ENCODE measurements around the gene SGCD.

The SGCD gene

DNA sequence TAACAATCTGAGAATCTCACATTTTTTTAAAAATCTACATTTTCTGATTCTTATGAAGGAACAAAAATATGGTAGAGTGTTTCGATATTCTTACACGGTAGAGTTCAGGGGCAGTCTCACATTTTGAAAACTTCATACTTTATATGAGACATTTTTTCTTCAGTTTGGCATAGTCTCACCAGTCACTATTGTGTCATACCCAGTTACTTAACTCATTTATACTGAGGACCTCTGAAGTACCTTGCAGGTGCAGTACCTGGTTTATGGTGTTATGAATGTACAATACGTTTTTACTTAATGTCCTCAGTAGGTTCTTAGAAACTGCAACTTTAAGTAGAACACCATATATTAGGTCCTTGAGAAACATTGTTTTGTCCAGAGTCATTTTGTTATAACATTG is 196.6 kb downstream of the SGCD start:
- H3K4me3 ChIP-seq (ENCODE audit: low read depth, low read length): no peak overlapping the region
- no peak for DNase-seq (ENCODE audit: low read depth)
- TF ChIP-seq, protein P1, sequence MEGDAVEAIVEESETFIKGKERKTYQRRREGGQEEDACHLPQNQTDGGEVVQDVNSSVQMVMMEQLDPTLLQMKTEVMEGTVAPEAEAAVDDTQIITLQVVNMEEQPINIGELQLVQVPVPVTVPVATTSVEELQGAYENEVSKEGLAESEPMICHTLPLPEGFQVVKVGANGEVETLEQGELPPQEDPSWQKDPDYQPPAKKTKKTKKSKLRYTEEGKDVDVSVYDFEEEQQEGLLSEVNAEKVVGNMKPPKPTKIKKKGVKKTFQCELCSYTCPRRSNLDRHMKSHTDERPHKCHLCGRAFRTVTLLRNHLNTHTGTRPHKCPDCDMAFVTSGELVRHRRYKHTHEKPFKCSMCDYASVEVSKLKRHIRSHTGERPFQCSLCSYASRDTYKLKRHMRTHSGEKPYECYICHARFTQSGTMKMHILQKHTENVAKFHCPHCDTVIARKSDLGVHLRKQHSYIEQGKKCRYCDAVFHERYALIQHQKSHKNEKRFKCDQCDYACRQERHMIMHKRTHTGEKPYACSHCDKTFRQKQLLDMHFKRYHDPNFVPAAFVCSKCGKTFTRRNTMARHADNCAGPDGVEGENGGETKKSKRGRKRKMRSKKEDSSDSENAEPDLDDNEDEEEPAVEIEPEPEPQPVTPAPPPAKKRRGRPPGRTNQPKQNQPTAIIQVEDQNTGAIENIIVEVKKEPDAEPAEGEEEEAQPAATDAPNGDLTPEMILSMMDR (IDR thresholded peaks at IDR 0.05; ENCODE audit: control insufficient read depth, extremely low read depth, insufficient read depth): no peak

DNA sequence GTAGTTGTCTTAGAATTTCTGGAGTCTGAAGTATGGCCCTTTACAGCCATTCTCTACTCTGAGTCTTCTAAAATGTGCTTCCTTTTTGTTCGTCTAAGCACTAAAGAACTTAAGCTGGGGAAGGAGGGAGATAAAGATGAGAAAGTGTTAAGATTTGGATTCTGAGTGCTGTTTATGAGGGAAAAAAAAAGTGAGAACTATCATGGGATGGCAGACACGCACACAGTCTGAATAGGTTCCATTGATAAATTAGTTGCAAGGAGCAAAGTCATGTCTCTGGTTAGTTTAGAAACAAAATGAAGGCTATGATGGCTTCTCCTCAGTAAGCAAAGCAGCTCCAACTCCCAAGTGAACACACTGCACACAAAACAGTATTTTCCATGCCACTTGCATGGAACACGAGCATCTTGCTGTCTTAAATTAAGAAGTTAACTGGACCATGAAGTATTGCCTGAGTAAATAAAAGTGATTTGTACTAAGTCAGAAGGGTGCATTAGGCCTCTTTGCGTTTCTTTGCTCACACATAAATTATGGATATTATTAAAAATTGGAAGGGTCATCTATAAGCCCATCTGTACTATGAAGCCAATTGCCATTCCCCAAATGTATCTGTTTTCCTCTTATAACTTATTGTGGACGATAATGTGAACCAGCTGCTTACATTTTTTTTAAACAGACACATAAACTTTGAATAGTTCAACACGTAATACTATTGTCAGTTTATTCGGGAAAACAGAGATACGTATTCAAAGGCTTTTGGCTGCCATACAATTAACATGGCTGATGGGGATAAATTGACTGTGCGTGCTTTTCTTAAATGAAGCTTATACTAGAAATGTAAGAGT is 199.3 kb downstream of the SGCD start:
- H3K4me3 ChIP-seq (ENCODE audit: low read depth, low read length): no peak overlapping the region
- TF ChIP-seq, protein P1 (IDR thresholded peaks at IDR 0.05; ENCODE audit: control insufficient read depth, extremely low read depth, insufficient read depth): no peak
- DNase-seq (ENCODE audit: low read depth): no peak

DNA sequence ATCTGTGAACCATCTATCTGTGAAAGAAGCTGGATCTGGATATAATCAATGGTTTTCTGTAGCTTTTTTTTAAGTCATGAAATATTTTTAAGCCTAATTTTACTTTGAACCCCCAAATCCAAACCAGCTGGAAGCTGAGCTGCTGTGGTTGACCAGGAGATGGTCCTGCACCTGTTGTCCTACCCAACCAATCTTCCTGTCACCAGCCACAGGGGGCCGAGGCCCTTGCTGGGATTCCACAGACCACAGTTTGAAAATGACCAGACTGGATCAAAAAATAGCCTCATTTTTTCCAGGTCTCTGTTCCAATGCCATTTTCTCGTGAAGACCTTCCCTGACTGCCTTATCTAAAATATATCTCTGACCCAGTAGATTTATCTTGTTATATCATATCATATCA is 200.6 kb downstream of the SGCD start:
- H3K4me3 ChIP-seq (ENCODE audit: low read depth, low read length): no peak overlapping the region
- DNase-seq (ENCODE audit: low read depth): no peak
- TF ChIP-seq, protein P1 (IDR thresholded peaks at IDR 0.05; ENCODE audit: control insufficient read depth, extremely low read depth, insufficient read depth): no peak

DNA sequence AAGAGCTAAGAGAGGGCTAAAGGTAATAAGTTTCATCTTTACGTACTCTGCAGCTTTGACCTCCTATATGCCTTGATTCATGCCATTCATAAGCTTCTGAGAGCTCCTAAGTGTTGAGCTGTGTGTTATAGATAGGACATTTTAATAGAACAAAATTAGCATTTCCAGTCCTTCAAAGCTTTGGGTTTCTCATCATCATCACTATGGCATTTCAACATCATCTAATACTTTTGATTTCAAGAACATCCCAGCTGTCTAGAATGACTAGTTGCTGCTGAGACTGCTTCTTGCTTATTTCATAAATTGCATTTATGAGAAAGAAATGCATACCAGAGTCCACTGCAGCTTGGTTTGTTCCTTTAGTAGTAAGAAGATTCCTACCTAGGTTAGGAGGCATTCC is 201.7 kb downstream of the SGCD start:
- no peak for DNase-seq (ENCODE audit: low read depth)
- H3K4me3 ChIP-seq (ENCODE audit: low read depth, low read length): no peak overlapping the region
- TF ChIP-seq, protein P1 (IDR thresholded peaks at IDR 0.05; ENCODE audit: control insufficient read depth, extremely low read depth, insufficient read depth): no peak

DNA sequence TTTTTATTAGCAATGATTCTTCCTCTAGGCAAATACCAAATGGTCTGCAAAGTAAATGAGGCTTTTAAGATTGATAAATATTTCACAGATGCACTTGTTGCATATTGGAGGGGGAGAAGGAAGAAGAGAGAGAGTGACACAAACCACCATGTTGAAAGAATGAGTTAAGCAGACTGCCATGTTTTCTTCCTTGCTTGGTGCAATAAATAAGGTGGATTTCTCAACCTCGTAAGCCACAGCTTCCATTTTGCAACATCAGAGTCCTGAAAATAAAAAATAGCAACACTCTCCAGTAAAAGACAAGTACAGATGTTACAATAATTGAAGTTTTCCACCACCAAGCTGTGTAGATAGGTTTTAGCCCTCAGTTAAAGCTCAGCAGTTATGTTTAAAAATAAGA is 202.9 kb downstream of the SGCD start:
- no peak for DNase-seq (ENCODE audit: low read depth)
- H3K4me3 ChIP-seq (ENCODE audit: low read depth, low read length): no peak overlapping the region
- TF ChIP-seq, protein P1 (IDR thresholded peaks at IDR 0.05; ENCODE audit: control insufficient read depth, extremely low read depth, insufficient read depth): no peak

DNA sequence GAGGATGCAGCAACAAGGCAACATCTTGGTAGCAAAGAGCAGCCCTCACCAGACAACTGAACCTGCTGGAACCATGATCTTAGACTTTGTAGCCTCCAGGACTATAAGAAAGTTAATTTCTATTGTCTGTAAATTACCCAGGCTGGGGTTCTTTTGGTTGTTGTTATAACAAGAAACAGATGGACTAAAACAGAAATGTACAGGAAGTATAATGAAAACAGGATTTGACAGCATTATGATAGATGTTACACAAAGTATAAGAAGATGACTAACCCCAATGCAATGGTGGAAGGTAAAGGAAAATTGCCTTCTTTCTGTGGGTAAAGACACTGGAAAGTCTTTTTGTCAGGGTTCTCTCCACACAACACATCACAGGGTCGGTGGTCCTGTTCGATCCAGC is 204.2 kb downstream of the SGCD start:
- no peak overlapping the region for H3K4me3 ChIP-seq (ENCODE audit: low read depth, low read length)
- TF ChIP-seq, protein P1 (IDR thresholded peaks at IDR 0.05; ENCODE audit: control insufficient read depth, extremely low read depth, insufficient read depth): no peak
- DNase-seq (ENCODE audit: low read depth): no peak

DNA sequence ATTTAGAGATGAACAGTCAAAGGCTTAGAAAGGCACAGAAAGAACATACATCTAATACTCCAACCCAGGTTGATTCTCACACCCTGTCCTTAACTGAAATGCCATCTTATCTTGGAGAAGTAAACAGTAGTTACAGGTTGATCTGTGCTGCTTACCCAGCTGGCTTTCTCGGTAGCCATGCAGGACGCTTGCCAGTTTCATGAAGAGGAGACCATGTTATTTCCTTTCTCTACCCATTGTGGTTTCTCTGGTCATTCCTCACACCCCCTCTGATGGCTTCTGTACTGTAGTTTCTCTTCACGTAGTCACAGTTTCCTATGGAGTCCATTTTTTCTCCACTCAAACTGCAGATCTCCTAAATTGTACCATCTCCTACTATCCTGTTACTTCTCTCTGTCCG is 206.0 kb downstream of the SGCD start:
- no peak overlapping the region for H3K4me3 ChIP-seq (ENCODE audit: low read depth, low read length)
- TF ChIP-seq, protein P1 (IDR thresholded peaks at IDR 0.05; ENCODE audit: control insufficient read depth, extremely low read depth, insufficient read depth): no peak
- peak; percentile 13 for DNase-seq (ENCODE audit: low read depth)
